K562 (cell line): Measurements from ENCODE around the gene SPAG4. TPM values are rescaled to one million over a fixed set of nuclear protein-coding genes. Genes with fewer than 3 reads are reported as not detected.

ENCODE experiments used
- CTBP1 ChIP-seq: fragments of 450-650 bp; IDR thresholded peaks from 2 replicates; pipeline ENCODE4 v1.6.1; 2016; ENCODE audit warnings: borderline replicate concordance
- EZH2 ChIP-seq: IDR thresholded peaks from 2 replicates; pipeline ENCODE4 v1.6.1; 2012; ENCODE audit warnings: low read depth, mild to moderate bottlenecking, inconsistent platforms, low read length, borderline replicate concordance
- GABPB1 ChIP-seq: sonication (generic); formaldehyde crosslinking; IDR thresholded peaks from 2 replicates; pipeline ENCODE4 v1.8.0; 2022; ENCODE audit warnings: mild to moderate bottlenecking, missing genetic modification reagents
- JUND ChIP-seq, 2 experiments: IDR thresholded peaks; 2 replicates in 1 of 2; 3 replicates in 1 of 2; pipeline ENCODE4 v1.6.1; 2011; ENCODE audit warnings: borderline replicate concordance in 2 of 2, low read depth in 2 of 2, low read length in 2 of 2, improper control_type of control experiment in 1 of 2, missing biosample characterization in 1 of 2, missing genetic modification characterization in 1 of 2, missing genetic modification reagents in 1 of 2
- MTF1 ChIP-seq: fragments of 250-450 bp; sonication (Bioruptor Pico); IDR thresholded peaks from 2 replicates; pipeline ENCODE4 v1.9.0; 2021; ENCODE audit warnings: moderate library complexity, mild to moderate bottlenecking, inconsistent platforms, borderline replicate concordance
- MYBL2 ChIP-seq, 2 experiments: fragments of 450-650 bp in 1 of 2; sonication (generic) in 1 of 2; formaldehyde crosslinking in 1 of 2; IDR thresholded peaks; 2 replicates each; pipeline versions ENCODE4 v1.6.1 to v1.8.1; 2017 to 2022; ENCODE audit warnings: borderline replicate concordance in 1 of 2, inconsistent platforms in 1 of 2, low read depth in 1 of 2, mild to moderate bottlenecking in 1 of 2, missing genetic modification reagents in 1 of 2, moderate library complexity in 1 of 2
- NEUROD1 ChIP-seq: fragments of 150-350 bp; IDR thresholded peaks from 2 replicates; pipeline ENCODE4 v1.6.1; 2014; ENCODE audit warnings: borderline replicate concordance, low read length, low read depth; ENCODE audit not compliant: partially characterized antibody
- PHB ChIP-seq: fragments of 250-450 bp; sonication (Bioruptor Pico); IDR thresholded peaks from 2 replicates; pipeline ENCODE4 v1.5.0; 2021
- PHF8 ChIP-seq: fragments of 200-600 bp; sonication (generic); IDR thresholded peaks from 2 replicates; pipeline ENCODE4 v1.6.1; 2012; ENCODE audit warnings: mixed run types, mild to moderate bottlenecking, inconsistent platforms, low read length, moderate library complexity, borderline replicate concordance
- POU5F1 ChIP-seq: fragments of 150-350 bp; IDR thresholded peaks from 2 replicates; pipeline ENCODE4 v1.6.1; 2014; ENCODE audit warnings: borderline replicate concordance, low read length, low read depth, mild to moderate bottlenecking; ENCODE audit not compliant: partially characterized antibody
- PTRF ChIP-seq: fragments of 450-650 bp; IDR thresholded peaks from 2 replicates; pipeline ENCODE4 v1.6.1; 2016; ENCODE audit warnings: mild to moderate bottlenecking, missing genetic modification characterization, missing compliant biosample characterization
- RUNX1 ChIP-seq: sonication (generic); IDR thresholded peaks from 2 replicates; pipeline ENCODE4 v1.6.1; 2016; ENCODE audit warnings: antibody characterized with exemption, low read depth
- TBP ChIP-seq: optimal IDR thresholded peaks from 2 replicates; pipeline ENCODE3; 2011; ENCODE audit warnings: low read depth, low read length, improper control_type of control experiment
- ZBTB49 ChIP-seq: sonication (generic); formaldehyde crosslinking; IDR thresholded peaks from 2 replicates; pipeline ENCODE4 v1.8.0; 2022; ENCODE audit warnings: missing genetic modification reagents, mild to moderate bottlenecking, borderline replicate concordance
- ZNF12 ChIP-seq: sonication (generic); formaldehyde crosslinking; IDR thresholded peaks from 2 replicates; pipeline ENCODE4 v1.4.0; 2020; ENCODE audit warnings: mild to moderate bottlenecking, missing genetic modification reagents
- ZNF57 ChIP-seq: fragments of 450-650 bp; formaldehyde crosslinking; IDR thresholded peaks from 2 replicates; pipeline ENCODE4 v1.4.0; 2020; ENCODE audit warnings: mild to moderate bottlenecking, moderate library complexity
- ZNF695 ChIP-seq: fragments of 450-650 bp; formaldehyde crosslinking; IDR thresholded peaks from 2 replicates; pipeline ENCODE4 v1.4.0; 2020; ENCODE audit warnings: mild to moderate bottlenecking, moderate library complexity
- ZNF717 ChIP-seq: fragments of 250-450 bp; sonication (Bioruptor Pico); IDR thresholded peaks from 2 replicates; pipeline ENCODE4 v1.5.0; 2021
- polyA plus RNA-seq, 8 experiments: library from polyadenylated mRNA; depleted of rRNA in 4 of 8; stranded (reverse) in 5 of 8; unstranded in 3 of 8; fragments of >200 nt; fragmentation: Nextera tagmentation in 2 of 8; fragmentation: Illumina TruSeq in 1 of 8; extraction: Ambion mirVana in 2 of 8; extraction: Trizol in 1 of 8; gene quantifications; 2 replicates each; pipeline versions ENCODE4 v1.2.1 to v1.2.3, GENCODE V29; 2011 to 2014; ENCODE audit warnings: inconsistent platforms in 1 of 8, missing spikeins in 1 of 8
- total RNA-seq, 7 experiments: library from RNA; depleted of rRNA in 6 of 7; stranded (reverse); fragments of >200 nt in 6 of 7; fragmentation: Illumina TruSeq in 2 of 7; extraction: Trizol in 2 of 7; gene quantifications; 2 replicates each; pipeline versions ENCODE4 v1.2.1 to v1.2.3, GENCODE V29; 2011 to 2021; ENCODE audit warnings: low replicate concordance in 1 of 7
- TF ChIP-seq, protein P1 (sequence below): fragments of 450-650 bp; IDR thresholded peaks from one replicate; pipeline ENCODE4 v1.6.1; 2018; ENCODE audit warnings: mild to moderate bottlenecking, moderate library complexity; ENCODE audit not compliant: partially characterized antibody
- TF ChIP-seq, protein P2 (sequence below), 2 experiments: IDR thresholded peaks; 2 replicates each; pipeline ENCODE4 v1.6.1; 2012; ENCODE audit warnings: improper control_type of control experiment in 2 of 2, low read depth in 2 of 2, low read length in 2 of 2, borderline replicate concordance in 1 of 2

SPAG4 gene
- total and polyA plus RNA-seq, 9 of the 15 experiments (the other 6 are each of a cell fraction or from before 2014, with no cell fraction given) = 1.6 to 11.4 (median 4.6) TPM

DNA sequence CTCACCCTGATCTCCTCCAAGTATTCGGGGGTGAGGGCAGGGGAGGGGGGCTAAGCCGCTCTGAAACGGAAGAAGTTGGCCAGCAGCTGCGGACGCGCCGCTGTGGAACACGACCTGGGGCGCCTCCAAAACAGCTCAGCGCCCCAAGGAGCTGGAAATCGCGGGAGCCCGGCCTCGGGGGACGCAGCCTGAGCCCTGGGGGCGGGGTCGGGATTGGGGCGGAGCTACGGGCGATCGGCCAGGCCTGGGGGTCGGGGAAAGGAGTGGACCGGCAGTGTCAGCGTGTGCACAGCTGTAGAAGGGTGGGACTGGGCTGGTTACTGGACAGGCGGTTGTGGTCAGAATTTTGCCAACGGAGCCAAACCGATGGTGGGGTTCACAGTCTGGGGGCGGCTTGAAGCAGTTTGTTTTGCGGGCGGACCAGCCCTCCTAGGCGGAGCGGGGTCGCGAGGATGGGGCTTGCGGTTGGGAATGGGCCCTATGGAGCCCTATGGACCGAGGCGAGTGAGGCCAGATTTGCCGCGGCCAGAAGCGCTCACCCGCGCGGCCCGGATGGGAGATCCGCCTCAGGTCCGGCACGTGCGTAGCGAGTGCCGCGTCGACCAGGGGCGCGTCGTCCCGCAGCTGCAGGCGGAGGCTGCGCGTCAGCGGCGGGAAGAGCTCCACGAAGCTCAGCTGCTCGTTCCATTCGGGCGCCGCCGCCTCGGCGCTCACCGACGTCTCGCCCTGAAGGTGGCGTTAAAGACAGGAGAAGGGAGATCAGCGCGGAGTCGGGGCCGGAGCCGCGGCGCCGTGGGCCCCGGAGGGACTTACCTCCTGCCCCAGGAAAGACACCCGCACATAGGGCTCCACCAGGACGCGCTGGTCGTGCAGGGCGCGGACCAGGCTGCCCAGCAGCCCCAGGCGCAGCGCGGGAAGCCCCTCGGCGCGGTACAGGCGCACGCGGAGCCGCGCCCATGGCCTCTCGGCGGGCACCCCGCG is 14.3 kb upstream of the SPAG4 start (continued):
- 0 out of 2 replicates have a peak, but pooled peaks have one; percentile 64 for TF ChIP-seq ZBTB49 (CRISPR knock-in tag)
- peak; percentile 79 for TF ChIP-seq CTBP1
- TF ChIP-seq PHF8 = no peak
- TF ChIP-seq NEUROD1 = peak; percentile 20
- TF ChIP-seq GABPB1 (CRISPR knock-in tag) = peak; percentile 76
- TF ChIP-seq RUNX1 = no peak
- TF ChIP-seq ZNF695 (CRISPR knock-in tag) = no peak
- peak; percentile 43 for TF ChIP-seq TBP
- TF ChIP-seq PTRF (tag) = no peak
- TF ChIP-seq JUND (IDR thresholded peaks at IDR 0.05; ENCODE audit: borderline replicate concordance, low read depth, low read length) = peak; percentile 18; the same call in 1 of the 2 replicates
- TF ChIP-seq JUND (tag; IDR thresholded peaks at IDR 0.05; ENCODE audit: borderline replicate concordance, low read depth, low read length) = no peak; the same call in 2 of the 3 replicates
- TF ChIP-seq, protein P1, sequence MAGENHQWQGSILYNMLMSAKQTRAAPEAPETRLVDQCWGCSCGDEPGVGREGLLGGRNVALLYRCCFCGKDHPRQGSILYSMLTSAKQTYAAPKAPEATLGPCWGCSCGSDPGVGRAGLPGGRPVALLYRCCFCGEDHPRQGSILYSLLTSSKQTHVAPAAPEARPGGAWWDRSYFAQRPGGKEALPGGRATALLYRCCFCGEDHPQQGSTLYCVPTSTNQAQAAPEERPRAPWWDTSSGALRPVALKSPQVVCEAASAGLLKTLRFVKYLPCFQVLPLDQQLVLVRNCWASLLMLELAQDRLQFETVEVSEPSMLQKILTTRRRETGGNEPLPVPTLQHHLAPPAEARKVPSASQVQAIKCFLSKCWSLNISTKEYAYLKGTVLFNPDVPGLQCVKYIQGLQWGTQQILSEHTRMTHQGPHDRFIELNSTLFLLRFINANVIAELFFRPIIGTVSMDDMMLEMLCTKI = no peak
- no peak for TF ChIP-seq MTF1 (CRISPR knock-in tag)
- TF ChIP-seq, protein P2, sequence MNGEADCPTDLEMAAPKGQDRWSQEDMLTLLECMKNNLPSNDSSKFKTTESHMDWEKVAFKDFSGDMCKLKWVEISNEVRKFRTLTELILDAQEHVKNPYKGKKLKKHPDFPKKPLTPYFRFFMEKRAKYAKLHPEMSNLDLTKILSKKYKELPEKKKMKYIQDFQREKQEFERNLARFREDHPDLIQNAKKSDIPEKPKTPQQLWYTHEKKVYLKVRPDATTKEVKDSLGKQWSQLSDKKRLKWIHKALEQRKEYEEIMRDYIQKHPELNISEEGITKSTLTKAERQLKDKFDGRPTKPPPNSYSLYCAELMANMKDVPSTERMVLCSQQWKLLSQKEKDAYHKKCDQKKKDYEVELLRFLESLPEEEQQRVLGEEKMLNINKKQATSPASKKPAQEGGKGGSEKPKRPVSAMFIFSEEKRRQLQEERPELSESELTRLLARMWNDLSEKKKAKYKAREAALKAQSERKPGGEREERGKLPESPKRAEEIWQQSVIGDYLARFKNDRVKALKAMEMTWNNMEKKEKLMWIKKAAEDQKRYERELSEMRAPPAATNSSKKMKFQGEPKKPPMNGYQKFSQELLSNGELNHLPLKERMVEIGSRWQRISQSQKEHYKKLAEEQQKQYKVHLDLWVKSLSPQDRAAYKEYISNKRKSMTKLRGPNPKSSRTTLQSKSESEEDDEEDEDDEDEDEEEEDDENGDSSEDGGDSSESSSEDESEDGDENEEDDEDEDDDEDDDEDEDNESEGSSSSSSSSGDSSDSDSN (IDR thresholded peaks at IDR 0.05; ENCODE audit: borderline replicate concordance in 1 of 2, low read depth in 2 of 2, low read length in 2 of 2) = peak; percentile 84 to 97; a peak in 3 of 4 replicates
- TF ChIP-seq PHB (CRISPR knock-in tag) = no peak
- TF ChIP-seq ZNF57 = no peak
- TF ChIP-seq ZNF717 (CRISPR knock-in tag) = no peak
- peak; percentile 82; the same call in 1 of the 2 replicates for TF ChIP-seq ZNF12
- no peak for TF ChIP-seq MYBL2 (IDR thresholded peaks at IDR 0.05; ENCODE audit: low read depth)
- no peak for TF ChIP-seq MYBL2 (CRISPR knock-in tag; IDR thresholded peaks at IDR 0.05; ENCODE audit: borderline replicate concordance)
- TF ChIP-seq EZH2 = no peak
- TF ChIP-seq POU5F1 = no peak
